ENCODE measurements around the gene SH3RF2.
A peak's percentile ranks its signal among the peaks of the same experiment; 100 is the strongest.
"Not testable (repeated sequence)": the region's sequence is repeated elsewhere in the genome, so short reads cannot be mapped to it uniquely, and the experiment has no call there.

The SH3RF2 gene, protein sequence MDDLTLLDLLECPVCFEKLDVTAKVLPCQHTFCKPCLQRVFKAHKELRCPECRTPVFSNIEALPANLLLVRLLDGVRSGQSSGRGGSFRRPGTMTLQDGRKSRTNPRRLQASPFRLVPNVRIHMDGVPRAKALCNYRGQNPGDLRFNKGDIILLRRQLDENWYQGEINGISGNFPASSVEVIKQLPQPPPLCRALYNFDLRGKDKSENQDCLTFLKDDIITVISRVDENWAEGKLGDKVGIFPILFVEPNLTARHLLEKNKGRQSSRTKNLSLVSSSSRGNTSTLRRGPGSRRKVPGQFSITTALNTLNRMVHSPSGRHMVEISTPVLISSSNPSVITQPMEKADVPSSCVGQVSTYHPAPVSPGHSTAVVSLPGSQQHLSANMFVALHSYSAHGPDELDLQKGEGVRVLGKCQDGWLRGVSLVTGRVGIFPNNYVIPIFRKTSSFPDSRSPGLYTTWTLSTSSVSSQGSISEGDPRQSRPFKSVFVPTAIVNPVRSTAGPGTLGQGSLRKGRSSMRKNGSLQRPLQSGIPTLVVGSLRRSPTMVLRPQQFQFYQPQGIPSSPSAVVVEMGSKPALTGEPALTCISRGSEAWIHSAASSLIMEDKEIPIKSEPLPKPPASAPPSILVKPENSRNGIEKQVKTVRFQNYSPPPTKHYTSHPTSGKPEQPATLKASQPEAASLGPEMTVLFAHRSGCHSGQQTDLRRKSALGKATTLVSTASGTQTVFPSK
- long read RNA-seq, donor 1: 0 reads
- long read RNA-seq, donor 2: 0 reads
- long read RNA-seq, donor 3: 0 reads
- long read RNA-seq, donor 4: 0 reads
- long read RNA-seq, donor 5: 0 reads
- long read RNA-seq, donor 6: 0 reads
- long read RNA-seq, donor 7: 0 reads
- long read RNA-seq, donor 8: 0 reads

DNA sequence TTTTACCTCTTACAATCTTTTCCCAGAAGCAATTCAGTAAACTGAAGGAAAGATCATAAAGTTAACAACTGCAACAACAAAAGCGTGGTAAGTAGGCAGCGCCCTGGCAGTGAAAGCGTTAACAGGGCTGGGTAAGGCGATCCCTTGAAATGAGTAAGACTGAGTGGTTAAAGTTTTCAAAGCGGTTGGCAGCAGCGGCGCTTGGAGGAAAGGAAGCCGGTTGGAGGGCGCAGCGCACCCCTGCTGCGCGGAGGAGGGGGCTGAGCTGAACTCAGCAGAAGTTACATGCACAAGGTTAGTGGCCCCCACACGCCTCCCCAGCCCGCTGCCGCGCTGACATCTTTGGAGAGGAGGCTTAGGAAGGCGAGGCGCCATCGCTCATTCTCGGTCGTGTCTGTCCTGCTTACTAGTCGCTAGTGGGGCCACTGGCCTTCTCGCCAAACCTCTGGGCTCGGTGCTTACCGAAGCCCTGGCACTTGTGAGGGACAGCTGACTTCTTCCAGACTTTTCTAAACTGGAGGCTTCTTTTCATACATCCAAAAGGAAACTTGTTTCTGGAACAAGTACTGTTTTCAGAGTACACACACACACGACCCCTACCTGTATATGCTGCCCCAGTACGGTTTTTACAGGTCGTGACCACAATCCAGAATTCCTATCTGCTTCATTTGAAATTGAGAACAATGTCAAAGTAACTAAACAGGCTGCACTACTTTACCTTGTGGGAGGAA lies at the start of gene SH3RF2:
SH3RF2 (plus strand) TSS at position 178 of the 731 bp plus-strand sequence. CDS start 1,351 bp downstream, outside the sequence.
- DNase-seq: peak; percentile 81

DNA sequence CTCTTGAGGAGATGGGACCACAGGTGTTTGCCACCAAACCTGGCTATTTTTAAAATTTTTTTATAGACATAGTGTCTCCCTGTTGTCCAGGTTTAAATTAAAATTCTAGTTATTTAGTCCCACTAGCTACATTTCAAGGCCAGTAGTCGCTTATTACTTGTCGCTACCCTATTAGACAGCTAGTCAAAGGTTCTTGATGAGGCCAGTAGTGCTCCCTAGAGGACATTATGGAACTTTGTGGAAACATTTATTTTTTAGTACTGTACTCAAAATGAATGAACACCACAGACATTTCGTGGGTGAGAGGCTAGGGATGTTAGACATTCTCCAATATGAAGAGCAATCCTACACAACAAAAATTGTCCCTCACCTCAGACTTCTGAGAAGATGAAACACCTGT lies 49.2 kb upstream of the SH3RF2 start:
- no peak for DNase-seq

DNA sequence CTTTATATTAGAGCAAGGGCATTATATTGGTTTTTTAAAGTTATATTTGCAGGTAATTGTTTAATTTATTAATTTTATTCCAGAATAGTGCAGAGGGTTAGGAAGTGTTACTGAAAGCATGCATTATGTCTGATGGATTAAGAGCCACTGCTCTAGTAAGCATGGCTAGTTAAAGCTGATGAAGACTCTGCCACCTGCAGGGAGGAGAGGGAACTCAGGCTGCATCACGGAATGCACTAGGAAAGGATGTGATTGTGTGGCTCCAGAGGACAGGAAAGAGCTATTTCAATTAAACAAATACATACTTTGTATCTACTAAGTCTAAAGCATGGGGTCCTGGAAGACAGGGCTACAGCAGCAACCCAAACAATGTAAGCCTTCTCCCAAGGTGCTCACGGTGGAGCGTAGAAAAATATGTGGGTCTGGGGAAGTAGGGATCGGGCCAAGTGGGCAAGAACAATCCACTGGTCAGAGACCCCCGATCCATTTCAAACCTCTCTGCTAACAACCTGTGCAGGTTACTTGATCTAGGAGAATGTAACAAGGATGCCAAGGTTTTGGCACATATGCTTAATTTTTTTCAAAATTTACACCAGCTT lies 48.3 kb upstream of the SH3RF2 start:
- DNase-seq: no peak

DNA sequence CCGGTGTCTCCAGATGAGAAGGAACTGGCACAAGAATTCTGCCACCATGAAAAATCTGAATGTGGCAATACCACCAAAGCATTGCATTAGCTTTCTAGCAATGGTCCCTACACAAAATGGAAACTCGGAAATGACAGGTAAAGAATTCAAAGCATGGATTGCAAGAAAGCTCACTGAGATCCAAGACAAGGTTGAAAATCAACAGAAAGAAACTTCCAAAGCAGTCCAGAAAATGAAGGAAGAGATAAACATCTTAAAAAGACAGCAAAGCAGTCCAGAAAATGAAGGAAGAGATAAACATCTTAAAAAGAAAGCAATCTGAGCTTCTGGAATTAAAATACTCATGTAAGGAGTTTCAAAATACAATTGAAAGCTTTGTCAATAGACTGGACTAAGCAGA lies 46.8 kb upstream of the SH3RF2 start:
- DNase-seq: no peak

DNA sequence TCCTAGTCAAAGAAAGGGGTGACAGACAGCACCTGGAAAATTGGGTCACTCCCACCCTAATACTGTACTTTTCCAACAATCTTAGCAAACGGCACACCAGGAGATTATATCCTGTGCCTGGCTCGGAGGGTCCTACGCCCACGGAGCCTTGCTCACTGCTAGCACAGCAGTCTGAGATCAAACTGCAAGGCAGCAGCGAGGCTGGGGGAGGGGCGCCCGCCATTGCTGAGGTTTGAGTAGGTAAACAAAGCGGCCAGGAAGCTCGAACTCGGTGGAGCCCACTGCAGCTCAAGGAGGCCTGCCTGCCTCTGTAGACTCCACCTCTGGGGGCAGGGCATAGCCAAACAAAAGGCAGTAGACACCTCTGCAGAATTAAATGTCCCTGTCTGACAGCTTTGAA lies 45.0 kb upstream of the SH3RF2 start:
- not testable (repeated sequence) for DNase-seq

DNA sequence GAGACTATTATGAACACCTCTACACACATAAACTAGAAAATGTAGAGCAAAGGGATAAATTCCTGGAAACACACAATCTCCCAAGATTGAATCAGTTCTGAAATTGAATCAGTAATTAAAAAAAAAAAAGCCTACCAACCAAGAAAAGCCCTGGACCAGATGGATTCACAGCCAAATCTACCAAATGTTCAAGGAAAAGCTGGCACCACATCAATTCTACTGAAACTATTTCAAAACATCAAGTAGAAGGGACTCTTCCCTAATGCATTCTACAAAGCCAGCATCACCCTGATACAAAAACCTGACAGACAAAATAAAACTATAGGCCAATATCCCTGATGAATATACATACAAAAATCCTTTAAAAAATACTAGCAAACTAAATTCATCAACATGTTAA lies 38.2 kb upstream of the SH3RF2 start:
- no peak for DNase-seq

DNA sequence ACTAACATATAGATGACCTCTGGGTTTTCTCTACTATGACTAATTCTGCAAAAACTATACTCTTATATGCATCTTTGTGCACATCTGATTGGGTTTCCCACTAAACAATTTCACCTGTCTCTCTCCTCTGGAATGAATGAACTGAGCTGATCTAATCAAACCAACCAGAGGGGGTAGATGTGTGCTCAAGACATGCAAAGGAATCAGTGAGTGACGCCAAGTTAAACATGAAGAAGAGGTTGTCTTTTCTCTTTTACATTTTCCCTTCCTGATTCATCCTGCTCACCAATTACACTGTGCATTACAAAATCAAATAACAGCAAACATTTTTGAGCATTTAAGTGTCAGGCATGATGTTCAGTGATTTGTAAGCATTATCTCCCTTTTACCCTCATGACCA lies 34.0 kb upstream of the SH3RF2 start:
- no peak for DNase-seq

DNA sequence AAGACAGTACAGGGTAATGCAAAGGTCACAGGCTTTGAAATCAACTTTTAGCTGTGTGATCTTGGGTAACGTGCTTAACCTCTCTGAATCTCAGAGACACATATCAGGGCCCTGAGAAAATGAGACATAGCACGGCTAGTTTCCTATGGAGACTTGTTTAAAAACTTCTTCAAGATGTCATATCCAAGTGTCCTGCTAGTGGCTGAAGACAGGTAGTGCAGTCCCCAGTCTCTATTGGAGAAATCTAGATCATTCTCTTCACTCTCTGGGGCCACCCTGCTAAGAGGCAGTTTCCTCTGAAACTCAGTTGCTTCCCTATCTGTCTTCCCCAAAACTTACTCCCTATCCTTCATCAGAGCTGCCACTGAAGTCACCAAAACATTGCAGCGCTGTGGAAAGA lies 33.3 kb upstream of the SH3RF2 start:
- DNase-seq: no peak

DNA sequence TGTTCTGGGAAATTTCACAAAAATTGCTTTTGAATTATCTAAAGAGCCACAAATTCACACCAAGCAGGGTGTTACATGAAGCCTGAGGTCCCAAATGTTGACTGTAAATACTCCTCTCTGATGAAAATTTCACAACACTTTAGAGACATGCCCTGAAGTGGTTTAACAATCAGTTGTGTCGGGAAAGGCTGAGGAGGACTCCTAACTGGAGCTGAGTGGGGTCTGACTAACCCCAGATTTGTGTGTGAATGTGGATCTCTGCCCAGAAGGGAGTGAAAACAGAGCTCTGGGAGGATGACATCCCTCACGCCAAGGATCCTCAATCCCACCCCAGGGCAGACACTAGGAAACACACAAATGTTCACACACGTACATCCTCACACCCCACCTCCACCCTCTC lies 32.5 kb upstream of the SH3RF2 start:
- no peak for DNase-seq

DNA sequence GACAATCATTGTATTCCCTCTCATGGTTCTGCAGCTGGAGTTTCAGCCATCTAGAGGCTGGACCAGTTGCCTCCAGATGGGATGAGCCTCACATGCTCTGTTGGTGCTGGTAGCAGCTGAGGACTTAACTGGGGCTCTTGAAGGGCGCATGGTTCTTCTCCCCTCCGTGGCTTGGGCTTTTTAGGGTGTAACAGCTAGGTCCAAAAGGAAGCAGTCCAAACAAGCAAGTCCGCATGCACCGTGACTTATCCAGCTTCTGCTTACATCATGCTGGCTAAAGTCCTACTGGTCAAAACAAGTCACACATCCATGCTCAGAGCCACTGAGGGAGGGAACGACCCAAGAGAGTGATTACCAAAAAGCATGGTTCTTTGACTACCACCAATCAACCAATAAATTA lies 31.6 kb upstream of the SH3RF2 start:
- no peak for DNase-seq

DNA sequence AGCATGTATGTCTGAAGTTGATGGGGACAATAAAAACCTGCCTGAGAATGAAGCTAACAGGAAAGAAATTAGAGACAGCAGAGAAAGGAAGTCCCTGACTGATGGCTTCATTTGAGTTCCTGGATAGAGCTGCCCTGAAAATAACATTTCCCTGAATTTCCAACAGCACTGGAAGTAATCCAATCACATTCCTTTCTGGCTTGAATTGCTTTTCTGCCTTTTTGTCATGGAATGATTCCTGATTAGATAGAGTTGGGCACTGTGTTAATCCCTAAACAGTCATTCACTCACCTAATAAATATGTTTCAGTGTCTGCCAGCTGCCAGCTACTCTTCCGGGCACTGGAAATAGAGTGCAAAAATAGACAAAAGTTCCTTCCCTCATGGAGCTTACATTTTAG lies 30.0 kb upstream of the SH3RF2 start:
- DNase-seq: no peak

DNA sequence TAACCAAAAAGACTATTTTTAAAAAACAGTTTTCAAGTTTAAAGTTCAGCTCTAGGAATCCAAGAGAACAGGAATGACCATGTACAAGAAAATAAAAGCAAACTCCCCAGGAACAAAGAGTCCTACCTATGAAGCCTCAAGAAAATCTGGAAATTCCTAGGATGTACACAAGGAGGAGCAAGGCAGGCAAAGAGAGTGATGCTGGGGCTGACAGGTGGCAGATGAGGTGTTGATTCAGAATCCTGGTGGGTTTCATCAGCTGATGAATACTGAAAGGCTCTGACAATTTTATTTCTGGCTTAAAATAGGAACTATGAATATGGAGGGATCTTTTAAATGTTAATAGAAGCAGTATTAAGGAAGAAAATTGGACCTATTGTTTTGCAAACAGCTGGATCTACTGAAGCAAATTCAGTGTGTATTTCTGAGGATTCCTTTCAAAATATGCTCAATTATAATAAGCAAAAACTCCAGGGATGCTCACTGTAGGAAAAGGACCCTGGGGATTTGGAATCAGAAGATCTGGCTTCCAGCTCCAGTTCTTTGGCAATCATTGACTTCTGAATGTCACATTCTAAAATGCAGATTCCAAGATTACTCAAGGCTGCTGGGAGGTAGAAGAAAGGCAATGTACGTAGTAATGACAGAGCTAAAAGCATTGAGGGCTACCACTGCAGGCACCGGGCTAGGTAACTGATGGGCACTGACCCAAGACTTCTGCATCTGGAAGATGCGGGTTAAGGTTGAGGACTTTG lies 28.0 kb upstream of the SH3RF2 start:
- DNase-seq: no peak

DNA sequence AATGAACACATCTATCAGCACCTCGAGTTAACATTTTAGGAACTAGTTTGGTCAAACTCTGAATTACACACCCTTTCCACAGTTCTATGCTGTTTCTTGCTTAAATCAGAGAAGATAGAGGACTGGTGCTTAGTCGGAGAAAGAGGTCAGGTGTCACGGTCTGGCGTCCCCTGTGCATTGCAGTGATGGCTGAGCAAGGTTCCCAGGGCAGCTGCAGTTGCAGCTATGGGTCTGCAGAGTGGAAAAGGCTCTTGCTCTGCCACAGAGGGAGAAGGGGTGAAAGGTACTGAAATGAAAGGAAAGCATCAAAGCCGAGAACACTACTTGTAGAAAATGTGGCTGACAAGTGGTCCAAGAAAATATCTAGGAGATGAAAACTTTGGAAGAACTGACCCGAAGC lies 25.2 kb upstream of the SH3RF2 start:
- no peak for DNase-seq

DNA sequence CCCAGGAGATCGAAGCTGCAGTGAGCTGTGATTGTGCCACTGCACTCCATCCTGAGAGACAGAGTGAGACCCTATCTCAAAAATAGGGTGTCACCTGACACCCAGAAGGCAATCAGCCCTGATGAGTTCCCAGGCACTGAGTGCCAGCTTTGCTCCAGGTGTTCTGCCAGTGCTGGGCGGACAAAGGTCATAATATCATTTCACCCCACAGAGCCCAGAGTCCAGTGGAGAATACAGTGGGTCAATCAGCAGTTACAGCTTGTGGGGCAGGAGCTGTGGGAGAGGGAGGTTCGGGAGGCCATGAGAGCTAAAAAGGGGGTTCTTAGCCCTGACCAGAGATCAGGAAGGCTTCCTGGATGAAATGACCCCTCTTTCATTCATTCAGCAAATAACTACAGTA lies 24.4 kb upstream of the SH3RF2 start:
- DNase-seq: no peak

DNA sequence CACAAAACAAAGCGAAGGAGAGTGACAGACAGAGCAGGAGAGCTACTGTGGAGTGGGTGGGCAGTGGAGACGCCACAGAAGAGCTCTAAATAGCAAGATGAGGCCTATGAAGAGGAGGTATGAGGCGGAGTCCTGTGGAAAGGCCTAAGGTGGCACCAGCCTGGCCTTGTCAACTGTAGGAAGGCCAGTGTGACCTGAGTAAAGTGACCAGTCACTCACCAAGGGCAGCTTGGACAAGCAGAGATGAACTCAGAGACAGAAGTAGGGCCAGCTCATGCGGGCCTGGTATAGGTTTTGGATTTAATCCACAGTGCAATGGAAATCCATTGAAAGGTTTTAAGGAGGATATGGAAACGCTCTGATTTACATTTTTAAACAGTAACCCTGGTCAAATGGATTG lies 23.8 kb upstream of the SH3RF2 start:
- DNase-seq: no peak

DNA sequence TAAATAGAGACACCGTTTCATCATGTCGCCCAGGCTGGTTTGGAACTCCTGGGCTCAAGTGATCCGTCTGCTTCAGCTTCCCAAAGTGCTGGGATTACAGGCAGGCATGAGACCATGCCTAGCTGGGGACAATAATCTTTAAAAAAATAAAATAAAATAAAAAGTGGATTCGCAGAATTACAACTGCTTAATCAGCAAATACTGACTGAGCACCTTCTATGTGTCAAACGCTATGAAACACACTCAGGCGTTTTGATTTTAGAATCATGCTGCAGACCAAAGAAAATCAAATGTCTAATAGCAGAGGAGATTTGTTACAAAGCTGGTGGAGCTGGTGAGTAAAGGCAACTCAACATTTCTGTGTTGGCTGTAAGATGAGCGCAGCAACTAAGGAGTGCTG lies 22.7 kb upstream of the SH3RF2 start:
- DNase-seq: no peak

DNA sequence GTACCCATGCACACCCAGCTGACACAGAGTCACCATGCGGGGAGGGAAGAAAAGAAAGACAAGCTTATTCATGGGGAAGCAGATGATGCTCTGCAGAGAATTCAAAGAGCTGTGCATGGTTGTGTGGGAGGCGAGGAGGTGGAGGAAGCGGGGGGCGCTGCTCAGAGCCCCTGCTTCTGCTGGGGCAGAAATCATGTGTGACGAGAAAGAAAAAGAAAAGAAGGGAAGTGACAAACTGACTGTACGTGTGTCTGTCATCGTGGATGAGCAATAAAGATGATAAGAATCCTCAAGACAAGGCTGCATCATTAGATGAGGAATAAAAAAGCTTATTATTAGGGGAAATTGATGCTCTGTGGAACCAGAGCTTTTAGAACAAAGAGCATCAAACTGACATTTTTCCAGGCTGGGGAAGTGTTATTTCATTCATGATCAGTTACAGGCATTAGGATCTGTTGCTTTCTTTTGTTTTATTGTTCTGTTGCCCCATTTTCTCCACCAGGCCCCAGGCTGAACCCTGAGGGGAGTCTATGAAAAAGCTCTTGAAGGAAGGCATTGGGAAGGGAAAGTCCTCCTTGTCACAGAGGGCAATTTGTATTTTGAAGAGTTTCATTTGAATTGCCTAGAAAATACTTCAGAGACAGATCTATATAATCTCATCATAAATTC lies 20.3 kb upstream of the SH3RF2 start:
- DNase-seq: no peak

DNA sequence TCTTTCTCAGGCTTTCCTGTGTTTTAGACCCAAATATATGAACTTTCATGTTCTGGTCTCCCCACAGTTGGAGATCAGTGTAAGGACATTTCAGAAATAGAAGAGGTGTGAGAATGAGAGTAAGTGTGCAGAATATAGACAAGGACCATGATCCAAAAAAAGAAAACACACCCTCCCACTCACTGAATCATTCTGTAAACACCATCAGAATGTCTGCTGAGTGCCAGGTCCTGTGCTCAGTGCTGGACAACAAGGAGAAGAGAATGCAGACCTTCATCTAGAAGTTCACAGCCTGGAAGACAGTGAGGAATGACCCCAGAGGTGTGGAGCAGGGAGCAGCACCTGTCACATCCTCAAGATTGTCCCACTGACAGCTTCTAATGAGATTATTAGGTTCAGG lies 19.1 kb upstream of the SH3RF2 start:
- DNase-seq: no peak

DNA sequence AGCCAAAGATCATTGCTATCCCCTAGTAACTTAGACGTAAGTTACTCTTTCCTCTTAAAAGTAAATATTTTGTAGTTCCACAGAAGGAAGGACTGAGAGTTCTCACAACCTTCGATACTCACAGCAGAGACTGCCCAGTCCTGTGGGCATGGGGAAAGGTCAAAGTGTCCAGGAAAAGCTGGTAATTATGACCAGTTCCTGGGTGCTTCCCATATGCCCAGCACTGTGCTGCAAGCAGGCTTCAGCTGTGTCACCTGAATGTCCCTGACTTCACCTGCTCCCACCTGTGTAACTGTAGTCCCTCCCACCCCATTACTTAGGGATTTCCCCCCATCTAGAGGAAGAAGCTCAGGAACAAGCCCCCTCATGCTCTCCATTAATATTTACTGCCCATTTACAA lies 18.0 kb upstream of the SH3RF2 start:
- DNase-seq: no peak

DNA sequence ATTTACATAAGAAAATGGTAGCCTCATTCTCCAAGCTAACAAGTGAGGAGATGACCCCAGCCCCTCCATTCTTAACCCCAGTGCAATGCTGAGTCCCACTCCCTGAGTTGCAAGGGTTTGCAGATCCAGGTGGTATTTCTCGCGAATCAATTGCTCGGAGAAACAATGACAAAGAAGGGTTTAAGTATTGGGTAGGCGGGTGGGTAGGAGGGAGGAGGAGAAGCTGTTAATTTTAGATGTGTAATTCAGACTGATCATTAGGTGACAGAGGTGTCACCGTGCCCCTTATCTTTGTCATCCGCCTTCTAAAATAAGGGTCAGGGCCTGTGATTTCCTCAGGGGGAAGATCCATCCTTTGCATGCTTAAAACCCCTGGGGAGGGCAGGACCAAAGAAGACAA lies 17.0 kb upstream of the SH3RF2 start:
- no peak for DNase-seq

DNA sequence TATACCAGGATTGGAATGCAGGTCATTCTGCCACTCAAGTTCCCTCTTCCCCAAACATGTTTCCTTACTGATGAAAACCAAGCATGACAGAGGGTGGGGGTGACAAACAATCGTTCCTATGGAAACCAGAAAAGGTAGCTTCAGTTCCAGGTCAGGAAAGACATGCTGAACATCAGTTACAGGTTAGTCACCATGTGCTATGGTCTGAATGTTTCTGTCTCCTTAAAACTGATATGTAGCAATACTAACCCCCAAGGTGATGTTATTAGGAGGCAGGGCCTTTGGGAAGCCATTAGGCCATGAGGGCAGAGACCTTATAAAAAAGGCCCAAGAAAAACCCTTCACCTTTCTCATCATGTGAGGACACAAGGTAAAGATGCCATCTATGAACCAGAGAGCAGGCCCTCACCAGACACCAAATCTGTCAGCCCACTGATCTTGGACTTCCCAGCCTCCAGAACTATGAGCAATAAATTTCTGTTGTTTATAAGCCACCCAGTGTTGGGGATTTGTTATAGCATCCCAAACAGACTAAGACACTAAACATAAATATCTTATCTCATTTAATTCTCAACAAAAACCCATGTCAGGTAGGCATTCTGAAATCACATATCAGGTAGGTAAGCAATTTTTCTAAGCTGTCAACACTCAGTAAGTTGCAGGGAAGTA lies 15.7 kb upstream of the SH3RF2 start:
- DNase-seq: no peak
